Hepatocyte (in vitro differentiated cells): ENCODE results near the gene ZBED1. TPM values are rescaled to one million over a fixed set of nuclear protein-coding genes. Genes with fewer than 3 reads are reported as not detected.

ENCODE experiments used
- DNase-seq: peaks from one replicate; pipeline ENCODE4 v3.0.0-alpha.2; 2016; ENCODE audit warnings: low spot score
- H2AFZ ChIP-seq: fragments of 200-600 bp; sonication (generic); 2 replicates; pipeline ENCODE4 v1.6.0; 2016; ENCODE audit warnings: antibody characterized with exemption, mild to moderate bottlenecking
- H3K27ac ChIP-seq: fragments of 200-600 bp; sonication (generic); 2 replicates; pipeline ENCODE4 v1.5.1; 2016; ENCODE audit warnings: mild to moderate bottlenecking
- H3K27me3 ChIP-seq: fragments of 200-600 bp; sonication (generic); 2 replicates; pipeline ENCODE4 v1.6.1; 2016
- H3K36me3 ChIP-seq: fragments of 200-600 bp; sonication (generic); replicated peaks from 2 replicates; pipeline ENCODE4 v1.5.1; 2016; ENCODE audit warnings: low read depth; ENCODE audit not compliant: insufficient read depth
- H3K4me1 ChIP-seq: fragments of 200-600 bp; sonication (generic); 2 replicates; pipeline ENCODE4 v1.5.1; 2016; ENCODE audit warnings: mild to moderate bottlenecking, moderate library complexity; ENCODE audit not compliant: insufficient read depth
- H3K4me2 ChIP-seq: fragments of 200-600 bp; sonication (generic); 2 replicates; pipeline ENCODE4 v1.6.0; 2016
- H3K4me3 ChIP-seq: fragments of 200-600 bp; sonication (generic); 2 replicates; pipeline ENCODE4 v1.5.1; 2016; ENCODE audit warnings: mild to moderate bottlenecking
- H3K79me2 ChIP-seq: fragments of 200-600 bp; sonication (generic); 2 replicates; pipeline ENCODE4 v1.6.0; 2017; ENCODE audit warnings: mild to moderate bottlenecking
- H3K9me2 ChIP-seq: fragments of 200-600 bp; sonication (generic); replicated peaks from 2 replicates; pipeline ENCODE4 v1.6.0; 2017; ENCODE audit warnings: mild to moderate bottlenecking; ENCODE audit not compliant: insufficient read depth
- H3K9me3 ChIP-seq: fragments of 200-600 bp; sonication (generic); 2 replicates; pipeline ENCODE4 v1.5.1; 2016; ENCODE audit warnings: low read depth, mild to moderate bottlenecking
- H4K20me1 ChIP-seq: fragments of 200-600 bp; sonication (generic); 2 replicates; pipeline ENCODE4 v1.6.0; 2016; ENCODE audit warnings: mild to moderate bottlenecking; ENCODE audit not compliant: insufficient read depth, poor library complexity, severe bottlenecking
- EZH2 ChIP-seq: fragments of 200-600 bp; sonication (generic); IDR thresholded peaks from 2 replicates; pipeline ENCODE4 v1.6.1; 2016; ENCODE audit warnings: antibody characterized with exemption, mild to moderate bottlenecking, borderline replicate concordance
- EZH2phosphoT487 ChIP-seq: fragments of 200-600 bp; sonication (generic); IDR thresholded peaks from one replicate; pipeline ENCODE4 v1.6.1; 2018; ENCODE audit warnings: antibody characterized with exemption, mild to moderate bottlenecking, low read depth, moderate library complexity; ENCODE audit not compliant: unreplicated experiment, severe bottlenecking
- WGBS: methylation state at CpG from one replicate; pipeline ENCODE4 v1.1.6; 2016; ENCODE audit warnings: low lambda C conversion rate; ENCODE audit errors: missing lambda C conversion rate; 5-methylcytosine and 5-hydroxymethylcytosine counted together
- polyA plus RNA-seq: library from polyadenylated mRNA; unstranded; fragments of >200 nt; fragmentation: Nextera tagmentation; extraction: Ambion mirVana; gene quantifications from 2 replicates; pipeline ENCODE4 v1.2.1, GENCODE V29; 2016
- total RNA-seq: library from RNA; depleted of rRNA; stranded (reverse); fragments of >200 nt; gene quantifications from 2 replicates; pipeline ENCODE4 v1.2.3, GENCODE V29; 2014
- TF ChIP-seq, protein P1 (sequence below): fragments of 200-600 bp; sonication (generic); IDR thresholded peaks from 2 replicates; pipeline ENCODE4 v1.5.1; 2016; ENCODE audit warnings: antibody characterized with exemption, mild to moderate bottlenecking; ENCODE audit not compliant: poor library complexity

ZBED1 gene
- total and polyA plus RNA-seq, 2 experiments from 2014 or later = 26.4 to 41.4 TPM

DNA sequence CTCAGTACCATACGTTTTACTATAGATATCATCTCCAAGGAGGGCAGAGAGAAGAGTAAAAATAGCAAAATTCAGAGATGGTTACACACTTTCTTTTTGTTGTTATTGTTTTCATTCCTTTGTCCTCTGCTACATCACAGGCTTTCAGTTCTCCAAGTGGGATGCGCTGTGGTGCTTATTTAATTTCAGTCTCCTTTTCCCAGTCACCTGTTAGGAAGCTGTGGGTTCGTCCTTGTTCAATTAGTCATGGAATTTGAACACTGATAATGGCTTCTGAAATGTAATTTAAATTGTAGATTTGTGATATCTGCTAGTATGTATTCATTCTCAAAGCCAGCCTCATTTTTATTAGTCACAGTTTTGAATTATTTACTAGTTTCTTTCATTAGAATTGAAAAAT, 38.8 kb upstream of the ZBED1 start:
- TF ChIP-seq, protein P1, sequence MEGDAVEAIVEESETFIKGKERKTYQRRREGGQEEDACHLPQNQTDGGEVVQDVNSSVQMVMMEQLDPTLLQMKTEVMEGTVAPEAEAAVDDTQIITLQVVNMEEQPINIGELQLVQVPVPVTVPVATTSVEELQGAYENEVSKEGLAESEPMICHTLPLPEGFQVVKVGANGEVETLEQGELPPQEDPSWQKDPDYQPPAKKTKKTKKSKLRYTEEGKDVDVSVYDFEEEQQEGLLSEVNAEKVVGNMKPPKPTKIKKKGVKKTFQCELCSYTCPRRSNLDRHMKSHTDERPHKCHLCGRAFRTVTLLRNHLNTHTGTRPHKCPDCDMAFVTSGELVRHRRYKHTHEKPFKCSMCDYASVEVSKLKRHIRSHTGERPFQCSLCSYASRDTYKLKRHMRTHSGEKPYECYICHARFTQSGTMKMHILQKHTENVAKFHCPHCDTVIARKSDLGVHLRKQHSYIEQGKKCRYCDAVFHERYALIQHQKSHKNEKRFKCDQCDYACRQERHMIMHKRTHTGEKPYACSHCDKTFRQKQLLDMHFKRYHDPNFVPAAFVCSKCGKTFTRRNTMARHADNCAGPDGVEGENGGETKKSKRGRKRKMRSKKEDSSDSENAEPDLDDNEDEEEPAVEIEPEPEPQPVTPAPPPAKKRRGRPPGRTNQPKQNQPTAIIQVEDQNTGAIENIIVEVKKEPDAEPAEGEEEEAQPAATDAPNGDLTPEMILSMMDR = no peak
- TF ChIP-seq EZH2 (no peak), EZH2phosphoT487 (no peak)
- Histone ChIP-seq H3K4me2 (no peak overlapping the region), H3K4me1 (no peaks in the 10 kb centered on the region), H3K4me3 (no peak overlapping the region), H4K20me1 (no peaks in the 10 kb centered on the region), H2AFZ (no peak overlapping the region), H3K36me3 (no peaks in the 10 kb centered on the region), H3K79me2 (no peaks in the 10 kb centered on the region), H3K27me3 (no peaks in the 10 kb centered on the region), H3K27ac (no peak overlapping the region), H3K9me3 (no peaks in the 10 kb centered on the region), H3K9me2 (no peaks in the 10 kb centered on the region)
- no peak for DNase-seq
- 79% methylated on average over 3 of the region's 3 CpGs for WGBS

DNA sequence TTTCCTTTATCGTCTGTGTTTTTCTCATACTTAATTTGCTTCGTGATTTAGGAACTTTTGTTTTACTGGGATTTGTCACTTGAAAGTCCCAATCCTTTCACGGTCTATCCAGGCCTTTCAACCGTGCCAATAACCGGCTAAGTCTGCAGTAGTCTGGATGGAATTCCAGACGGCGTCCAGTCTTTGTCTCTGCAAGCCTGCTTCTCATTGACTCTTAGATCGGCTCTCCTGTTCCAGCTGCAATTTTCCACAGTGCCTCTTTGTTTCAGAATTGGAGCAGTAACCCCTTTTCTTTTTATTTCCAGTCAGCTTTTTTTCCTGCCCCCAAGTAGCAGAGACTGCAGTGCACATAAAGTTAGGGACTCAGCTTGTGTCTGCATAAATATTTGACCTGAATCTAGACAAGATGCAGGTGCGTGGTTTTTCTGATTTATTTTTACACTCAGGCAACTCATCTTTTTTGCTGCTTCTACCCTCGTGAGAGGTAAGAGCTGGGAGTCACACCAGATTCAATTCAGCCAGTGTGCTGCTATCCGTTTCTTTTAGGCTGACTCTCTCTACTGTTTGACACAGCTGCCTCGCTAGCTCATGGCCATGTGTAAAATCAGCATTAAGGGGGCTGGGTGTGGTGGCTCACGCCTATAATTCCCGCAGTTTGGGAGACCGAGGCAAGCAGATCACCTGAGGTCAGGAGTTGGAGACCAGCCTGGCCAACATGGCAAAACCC, 37.4 kb upstream of the ZBED1 start:
- no peaks in the 10 kb centered on the region for H3K9me3 ChIP-seq
- peak overlapping the region; percentile 56 for H3K27ac ChIP-seq
- TF ChIP-seq EZH2phosphoT487 = no peak
- TF ChIP-seq, protein P1 = no peak
- TF ChIP-seq EZH2 = no peak
- H3K4me3 ChIP-seq = no peak overlapping the region
- no peaks in the 10 kb centered on the region for H3K79me2 ChIP-seq
- H3K27me3 ChIP-seq = no peaks in the 10 kb centered on the region
- H3K9me2 ChIP-seq = no peaks in the 10 kb centered on the region
- no peak overlapping the region for H3K4me2 ChIP-seq
- H3K36me3 ChIP-seq = no peaks in the 10 kb centered on the region
- no peak overlapping the region for H2AFZ ChIP-seq
- WGBS = 61% methylated on average over 15 of the region's 15 CpGs
- H4K20me1 ChIP-seq = no peaks in the 10 kb centered on the region
- no peaks in the 10 kb centered on the region for H3K4me1 ChIP-seq
- no peak for DNase-seq

DNA sequence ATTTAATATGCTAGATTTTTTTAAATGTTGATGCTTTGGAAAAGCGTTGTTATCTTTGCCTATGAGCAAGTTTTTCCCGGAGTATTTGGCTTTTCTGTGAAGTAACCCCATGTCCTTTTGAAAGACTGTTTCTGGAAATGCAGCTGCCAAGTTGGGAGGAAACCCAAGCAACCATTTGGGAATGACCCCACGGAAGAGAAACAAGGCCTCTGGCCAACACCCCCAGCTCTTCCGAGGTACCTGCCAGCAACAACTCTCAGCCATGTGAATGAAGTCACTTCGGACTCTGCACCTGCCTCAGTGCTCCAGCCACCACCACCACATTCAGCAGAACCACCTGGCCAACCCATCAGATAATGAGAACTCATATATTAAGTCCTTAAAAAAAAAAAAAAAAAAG, 36.2 kb upstream of the ZBED1 start:
- Histone ChIP-seq H3K9me3 (no peaks in the 10 kb centered on the region), H3K4me3 (no peak overlapping the region), H4K20me1 (no peaks in the 10 kb centered on the region), H3K27me3 (no peaks in the 10 kb centered on the region), H3K9me2 (no peaks in the 10 kb centered on the region), H2AFZ (no peak overlapping the region), H3K36me3 (no peaks in the 10 kb centered on the region), H3K4me2 (no peak overlapping the region), H3K27ac (no peak overlapping the region), H3K79me2 (no peaks in the 10 kb centered on the region), H3K4me1 (no peaks in the 10 kb centered on the region)
- TF ChIP-seq EZH2 (no peak), EZH2phosphoT487 (no peak)
- TF ChIP-seq, protein P1 = no peak
- 87% methylated on average over 5 of the region's 5 CpGs for whole genome bisulfite sequencing
- no peak for DNase-seq
